Measurements from ENCODE around the gene PIP5K1C. TPM values are rescaled to one million over a fixed set of nuclear protein-coding genes. Genes with fewer than 3 reads are reported as not detected.

PIP5K1C gene
- total RNA-seq, 1 donor from 2014 or later, result 24.5 TPM

- H3K4me3 Mint-ChIP-seq, result no peak overlapping the region
- intact Hi-C loops (cut with micrococcal nuclease), result no loop called here
Observed at GRCh38 chr19:3643674-3644313, 56.5 kb downstream of the PIP5K1C start.

GRCh38 chr19:3642987-3643673 lies 57.1 kb downstream of the PIP5K1C start:
- H3K4me3 Mint-ChIP-seq, result no peak overlapping the region
- H3K9me3 Mint-ChIP-seq, result no peaks in the 10 kb centered on the region
- no peaks in the 10 kb centered on the region for H3K27me3 Mint-ChIP-seq (ENCODE audit: insufficient read depth)
- H3K27ac Mint-ChIP-seq, result no peak overlapping the region
- H3K4me1 Mint-ChIP-seq (ENCODE audit: low read depth), result no peaks in the 10 kb centered on the region
- intact Hi-C loops (cut with micrococcal nuclease), result no loop called here
- H3K36me3 Mint-ChIP-seq (ENCODE audit: low read depth), result peaks cover 5% of the 10 kb centered on the region
- peak; percentile 8 for DNase-seq (ENCODE audit: low spot score)

More at GRCh38 chr19:3643674-3644313, 56.5 kb downstream of the PIP5K1C start:
- H3K4me1 Mint-ChIP-seq (ENCODE audit: low read depth), result no peaks in the 10 kb centered on the region
- no peaks in the 10 kb centered on the region for H3K9me3 Mint-ChIP-seq
- H3K27ac Mint-ChIP-seq, result no peak overlapping the region
- no peaks in the 10 kb centered on the region for H3K27me3 Mint-ChIP-seq (ENCODE audit: insufficient read depth)
- no peak for DNase-seq (ENCODE audit: low spot score)
- peaks cover 1% of the 10 kb centered on the region for H3K36me3 Mint-ChIP-seq (ENCODE audit: low read depth)

- no peak overlapping the region for H3K4me3 Mint-ChIP-seq
- DNase-seq (ENCODE audit: low spot score), result no peak
- no peak overlapping the region for H3K27ac Mint-ChIP-seq
- intact Hi-C loops (cut with micrococcal nuclease), result no loop called here
- H3K36me3 Mint-ChIP-seq (ENCODE audit: low read depth), result peaks cover 5% of the 10 kb centered on the region
- H3K4me1 Mint-ChIP-seq (ENCODE audit: low read depth), result no peaks in the 10 kb centered on the region
- H3K27me3 Mint-ChIP-seq (ENCODE audit: insufficient read depth), result no peaks in the 10 kb centered on the region
- no peaks in the 10 kb centered on the region for H3K9me3 Mint-ChIP-seq
Observed at GRCh38 chr19:3642296-3642695, 58.0 kb downstream of the PIP5K1C start.

DNA sequence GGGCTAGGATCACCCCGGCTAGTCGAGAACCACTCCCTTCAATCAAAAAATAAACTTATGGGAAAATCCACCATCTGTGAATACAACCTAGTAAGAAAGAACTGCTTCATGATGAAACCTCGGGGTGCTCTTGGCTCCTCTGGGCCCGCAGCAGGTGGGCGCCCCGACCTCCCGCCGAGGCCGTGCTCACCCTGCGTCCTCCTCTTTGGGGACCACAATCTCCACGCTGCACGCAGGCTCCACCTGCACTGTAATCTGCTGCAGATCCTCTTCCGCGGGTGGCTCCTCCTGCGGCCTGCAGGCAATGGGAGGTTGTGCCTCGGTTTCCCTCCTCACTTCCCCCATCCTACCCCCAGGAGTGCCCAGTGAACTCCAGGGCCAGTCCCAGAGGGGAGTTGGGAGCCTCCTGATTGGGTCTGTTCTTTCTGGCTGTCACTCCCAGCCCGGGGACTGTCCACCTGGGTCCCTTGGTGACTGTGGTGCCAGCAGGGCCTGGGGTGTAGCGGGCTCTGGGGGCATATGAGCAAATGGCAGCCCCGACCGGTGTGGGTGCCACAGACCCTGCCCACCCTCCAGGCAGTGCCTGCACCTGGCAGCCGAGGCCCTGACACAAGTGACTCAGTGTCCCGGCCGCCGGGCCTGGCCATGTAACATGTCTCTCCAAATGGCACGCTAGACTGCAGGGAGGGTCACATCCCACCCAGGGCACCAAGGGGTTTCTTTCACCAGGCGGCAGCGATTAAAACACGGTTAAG lies 58.6 kb downstream of the PIP5K1C start:
- Mint-ChIP-seq H3K9me3 (no peaks in the 10 kb centered on the region), H3K4me1 (ENCODE audit: low read depth) (no peaks in the 10 kb centered on the region), H3K36me3 (ENCODE audit: low read depth) (peaks cover 5% of the 10 kb centered on the region), H3K27ac (no peak overlapping the region), H3K4me3 (no peak overlapping the region), H3K27me3 (ENCODE audit: insufficient read depth) (no peaks in the 10 kb centered on the region)
- intact Hi-C loops (cut with micrococcal nuclease), result no loop called here
- DNase-seq (ENCODE audit: low spot score), result no peak

DNA sequence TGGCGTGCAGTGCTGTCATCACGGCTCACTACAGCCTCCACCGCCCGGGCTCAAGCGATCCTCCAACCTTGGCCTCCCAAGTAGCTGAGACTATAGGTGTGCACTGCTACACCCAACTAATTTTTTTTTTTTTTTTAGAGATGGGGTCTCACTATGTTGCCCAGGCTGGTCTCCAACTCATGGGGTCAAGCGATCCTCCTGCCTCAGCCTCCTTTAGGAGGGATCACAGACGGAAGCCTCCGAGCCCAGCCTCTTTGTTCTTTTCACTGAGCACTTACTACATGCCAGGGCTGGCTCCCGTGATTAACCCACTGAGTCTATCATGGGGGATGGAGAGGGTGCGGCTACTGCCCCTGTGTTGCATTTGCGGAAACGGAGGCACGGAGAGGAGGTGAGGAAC lies 60.8 kb downstream of the PIP5K1C start:
- intact Hi-C loops (cut with micrococcal nuclease), result no loop called here
- Mint-ChIP-seq H3K27ac (no peak overlapping the region), H3K4me1 (ENCODE audit: low read depth) (no peaks in the 10 kb centered on the region), H3K9me3 (no peaks in the 10 kb centered on the region), H3K36me3 (ENCODE audit: low read depth) (peaks cover 5% of the 10 kb centered on the region), H3K27me3 (ENCODE audit: insufficient read depth) (no peaks in the 10 kb centered on the region), H3K4me3 (no peak overlapping the region)
- no peak for DNase-seq (ENCODE audit: low spot score)

GRCh38 chr19:3638208-3639193 lies 61.8 kb downstream of the PIP5K1C start:
- H3K9me3 Mint-ChIP-seq, result no peaks in the 10 kb centered on the region
- H3K36me3 Mint-ChIP-seq (ENCODE audit: low read depth), result peaks cover 5% of the 10 kb centered on the region
- no peak overlapping the region for H3K4me3 Mint-ChIP-seq
- no peaks in the 10 kb centered on the region for H3K4me1 Mint-ChIP-seq (ENCODE audit: low read depth)
- H3K27ac Mint-ChIP-seq, result no peak overlapping the region
- H3K27me3 Mint-ChIP-seq (ENCODE audit: insufficient read depth), result no peaks in the 10 kb centered on the region
- no peak for DNase-seq (ENCODE audit: low spot score)
- intact Hi-C loops (cut with micrococcal nuclease), result no loop called here

DNA sequence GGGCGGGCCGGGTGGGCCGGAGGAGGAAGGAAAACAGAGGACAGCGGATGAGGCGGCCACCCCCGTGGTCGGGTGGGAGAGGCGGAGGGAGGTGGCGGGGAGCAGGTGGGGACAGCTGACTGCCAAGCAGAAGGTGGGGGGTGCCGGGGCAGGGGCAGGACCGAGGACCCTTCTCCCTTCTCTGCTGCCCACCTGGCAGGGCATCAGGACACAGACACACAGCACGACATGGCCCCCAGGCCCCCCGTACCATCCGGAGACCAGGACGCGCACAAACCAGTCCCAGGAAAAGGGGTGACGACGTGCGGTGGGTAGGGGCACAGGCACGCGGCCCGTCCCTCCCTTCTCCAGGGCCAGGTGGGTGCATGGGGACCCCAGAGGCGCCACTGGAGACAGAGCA lies 62.6 kb downstream of the PIP5K1C start:
- no peaks in the 10 kb centered on the region for H3K4me1 Mint-ChIP-seq (ENCODE audit: low read depth)
- DNase-seq (ENCODE audit: low spot score), result no peak
- no peaks in the 10 kb centered on the region for H3K9me3 Mint-ChIP-seq
- no peak overlapping the region for H3K27ac Mint-ChIP-seq
- H3K4me3 Mint-ChIP-seq, result no peak overlapping the region
- intact Hi-C loops (cut with micrococcal nuclease), result no loop called here
- peaks cover 5% of the 10 kb centered on the region for H3K36me3 Mint-ChIP-seq (ENCODE audit: low read depth)
- H3K27me3 Mint-ChIP-seq (ENCODE audit: insufficient read depth), result no peaks in the 10 kb centered on the region

DNA sequence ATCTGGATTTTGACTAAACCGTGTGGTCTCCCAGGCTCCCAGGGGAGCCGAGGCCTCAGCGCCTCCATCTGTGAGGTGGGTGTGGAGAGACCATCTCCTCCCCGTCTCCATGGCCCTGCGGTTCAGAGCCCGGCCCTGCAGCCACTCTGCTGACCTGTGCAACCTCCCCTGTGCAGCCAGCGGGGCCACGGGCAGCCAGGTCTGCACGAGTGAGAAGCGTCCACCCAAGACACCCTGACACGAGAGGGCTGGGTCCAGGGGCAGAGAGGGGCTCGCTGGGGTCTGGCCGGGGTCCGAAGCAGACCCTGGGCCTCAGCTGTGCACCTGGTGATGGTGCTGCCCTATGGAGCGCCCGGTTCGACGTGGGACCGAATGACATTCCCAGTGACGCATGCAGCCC lies 63.3 kb downstream of the PIP5K1C start:
- Mint-ChIP-seq H3K4me1 (ENCODE audit: low read depth) (no peaks in the 10 kb centered on the region), H3K4me3 (no peak overlapping the region), H3K36me3 (ENCODE audit: low read depth) (peaks cover 5% of the 10 kb centered on the region), H3K27me3 (ENCODE audit: insufficient read depth) (no peaks in the 10 kb centered on the region), H3K27ac (no peak overlapping the region), H3K9me3 (no peaks in the 10 kb centered on the region)
- intact Hi-C loops (cut with micrococcal nuclease), result no loop called here
- DNase-seq (ENCODE audit: low spot score), result no peak

DNA sequence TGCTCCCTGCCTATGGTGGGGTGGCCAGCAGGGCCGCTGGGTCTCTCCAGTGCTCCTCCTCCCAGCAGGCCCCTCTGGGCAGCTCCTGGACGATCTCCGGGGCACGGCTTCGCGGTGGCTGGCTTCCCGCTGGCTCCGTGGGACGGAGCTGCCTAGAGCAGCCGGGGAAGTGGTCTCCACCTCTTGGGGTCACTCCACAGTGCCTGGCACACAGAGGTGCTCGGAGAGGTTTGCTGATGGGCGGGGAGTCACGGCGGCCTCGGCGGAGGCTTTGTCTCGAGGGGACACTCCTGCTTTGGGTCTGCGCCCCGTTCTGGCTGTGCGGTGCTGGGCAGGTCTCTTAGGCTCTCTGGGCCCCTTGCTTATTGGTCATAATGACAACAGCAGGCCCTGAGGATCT lies 63.8 kb downstream of the PIP5K1C start:
- Mint-ChIP-seq H3K4me3 (no peak overlapping the region), H3K9me3 (no peaks in the 10 kb centered on the region), H3K36me3 (ENCODE audit: low read depth) (peaks cover 5% of the 10 kb centered on the region), H3K27me3 (ENCODE audit: insufficient read depth) (no peaks in the 10 kb centered on the region), H3K4me1 (ENCODE audit: low read depth) (no peaks in the 10 kb centered on the region), H3K27ac (no peak overlapping the region)
- intact Hi-C loops (cut with micrococcal nuclease), result no loop called here
- no peak for DNase-seq (ENCODE audit: low spot score)

DNA sequence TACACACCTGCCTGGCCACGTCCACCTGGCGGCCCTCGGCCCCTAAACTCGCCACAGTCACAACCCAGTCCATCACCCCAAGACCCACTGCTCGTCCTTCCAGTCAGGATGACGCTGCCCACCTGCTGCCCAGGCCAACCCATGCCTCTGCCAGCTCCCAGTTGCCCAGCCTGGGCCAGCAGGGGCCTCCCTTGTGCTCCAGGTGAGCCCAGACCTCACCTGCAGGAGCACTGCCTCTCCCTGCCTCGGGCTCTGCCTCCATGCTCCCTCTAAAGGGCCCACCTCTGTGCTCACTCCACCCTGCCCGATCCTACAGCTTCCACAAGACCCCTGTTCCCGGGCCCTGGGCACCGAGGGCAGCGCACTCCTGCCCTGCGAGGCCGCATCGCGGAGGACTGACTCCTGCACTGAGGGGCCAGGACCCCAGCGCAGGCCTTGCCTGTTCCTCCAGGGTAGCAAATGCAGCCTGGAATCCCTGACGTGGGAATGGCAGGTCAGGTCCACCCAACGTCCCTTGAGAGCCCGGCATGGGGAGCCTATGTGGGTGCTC lies 65.7 kb downstream of the PIP5K1C start:
- intact Hi-C loops (cut with micrococcal nuclease), result no loop called here
- Mint-ChIP-seq H3K27ac (peak overlapping the region; percentile 58), H3K27me3 (ENCODE audit: insufficient read depth) (no peaks in the 10 kb centered on the region), H3K9me3 (no peaks in the 10 kb centered on the region), H3K4me1 (ENCODE audit: low read depth) (no peaks in the 10 kb centered on the region), H3K36me3 (ENCODE audit: low read depth) (peaks cover 5% of the 10 kb centered on the region), H3K4me3 (no peak overlapping the region)
- DNase-seq (ENCODE audit: low spot score), result no peak

- no peak for DNase-seq (ENCODE audit: low spot score)
- Mint-ChIP-seq H3K9me3 (no peaks in the 10 kb centered on the region), H3K4me3 (no peak overlapping the region), H3K27me3 (ENCODE audit: insufficient read depth) (no peaks in the 10 kb centered on the region), H3K36me3 (ENCODE audit: low read depth) (peaks cover 1% of the 10 kb centered on the region), H3K4me1 (ENCODE audit: low read depth) (no peaks in the 10 kb centered on the region), H3K27ac (no peak overlapping the region)
- intact Hi-C loops (cut with micrococcal nuclease), result no loop called here
Observed at GRCh38 chr19:3633559-3633988, 66.7 kb downstream of the PIP5K1C start.

Measured in activated T-helper 1 cell treated with anti-CD3 and anti-CD28 coated beads, Interleukin-12 subunit alpha, Interleukin-12 subunit beta, Interleukin-2, Interleukin-4 antibody, amounts not matched to agents 30 ng/mL and 10 ng/mL and 1 ng/mL, durations not matched to agents 14 hours and 24 hours and 36 hours (primary cell).